T-helper 17 cell (primary cell): ENCODE measurements around the gene MEIS2. TPM values are rescaled to one million over a fixed set of nuclear protein-coding genes. Genes with fewer than 3 reads are reported as not detected.

ENCODE experiments used
- ATAC-seq: fragments of 150-1000 bp; cut with Tn5 transposase; 2 replicates; pipeline ENCODE4 v1.10.0; 2021; ENCODE audit warnings: mild to moderate bottlenecking, moderate library complexity
- DNase-seq, 3 donors: peaks; one replicate each; pipeline versions ENCODE4 v3.0.0 to v3.0.0-alpha.2; 2020 to 2021
- H3K9me3 ChIP-seq: one replicate; pipeline ENCODE4 v1.7.0; 2013; ENCODE audit warnings: low read length, mild to moderate bottlenecking; ENCODE audit not compliant: control insufficient read depth, poor library complexity, severe bottlenecking
- H3K27ac Mint-ChIP-seq: one replicate; pipeline ENCODE4 v1.8.0; 2022; ENCODE audit warnings: mild to moderate bottlenecking, moderate library complexity, mixed read lengths
- H3K27me3 Mint-ChIP-seq: one replicate; pipeline ENCODE4 v1.8.0; 2022; ENCODE audit warnings: mixed read lengths
- H3K36me3 Mint-ChIP-seq: one replicate; pipeline ENCODE4 v1.8.0; 2022; ENCODE audit warnings: low read depth, mixed read lengths
- H3K4me1 Mint-ChIP-seq: one replicate; pipeline ENCODE4 v1.8.0; 2022; ENCODE audit warnings: mild to moderate bottlenecking, mixed read lengths
- H3K4me3 Mint-ChIP-seq: one replicate; pipeline ENCODE4 v1.8.0; 2022; ENCODE audit warnings: mild to moderate bottlenecking, moderate library complexity, mixed read lengths
- total RNA-seq, 4 donors: library from RNA in 2 of 4; stranded (reverse) in 2 of 4; gene quantifications; one replicate each; pipeline ENCODE4 v1.2.3 and lab custom pipeline; 2022 to 2026

The MEIS2 gene
- total RNA-seq, 2 donors from 2014 or later, result not detected

DNA sequence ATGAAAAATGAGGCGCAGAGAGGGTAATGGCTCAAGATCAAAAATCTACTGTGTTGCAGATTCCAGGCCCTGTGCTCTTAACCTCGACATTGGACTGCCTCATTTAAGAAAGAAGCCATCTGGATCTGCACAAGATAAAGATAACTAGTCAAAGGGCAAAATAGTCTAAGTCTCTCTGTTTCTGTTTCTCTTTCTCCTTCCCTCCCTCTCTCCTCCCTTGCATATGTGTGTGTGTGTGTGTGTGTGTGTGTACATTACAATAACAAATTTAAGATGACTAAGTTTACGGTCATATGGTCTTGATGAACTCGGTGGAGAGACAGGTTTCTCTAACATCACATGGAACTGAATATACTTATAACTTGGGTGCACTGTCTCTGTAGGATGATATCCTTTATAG lies 69.2 kb downstream of the MEIS2 start:
- H3K27ac Mint-ChIP-seq, result no peak overlapping the region
- ATAC-seq (no peak), DNase-seq (no peak)
- no peak overlapping the region for H3K4me3 Mint-ChIP-seq
- no peaks in the 10 kb centered on the region for H3K9me3 ChIP-seq
- no peaks in the 10 kb centered on the region for H3K4me1 Mint-ChIP-seq
- H3K36me3 Mint-ChIP-seq, result no peaks in the 10 kb centered on the region
- peaks cover 8% of the 10 kb centered on the region for H3K27me3 Mint-ChIP-seq

DNA sequence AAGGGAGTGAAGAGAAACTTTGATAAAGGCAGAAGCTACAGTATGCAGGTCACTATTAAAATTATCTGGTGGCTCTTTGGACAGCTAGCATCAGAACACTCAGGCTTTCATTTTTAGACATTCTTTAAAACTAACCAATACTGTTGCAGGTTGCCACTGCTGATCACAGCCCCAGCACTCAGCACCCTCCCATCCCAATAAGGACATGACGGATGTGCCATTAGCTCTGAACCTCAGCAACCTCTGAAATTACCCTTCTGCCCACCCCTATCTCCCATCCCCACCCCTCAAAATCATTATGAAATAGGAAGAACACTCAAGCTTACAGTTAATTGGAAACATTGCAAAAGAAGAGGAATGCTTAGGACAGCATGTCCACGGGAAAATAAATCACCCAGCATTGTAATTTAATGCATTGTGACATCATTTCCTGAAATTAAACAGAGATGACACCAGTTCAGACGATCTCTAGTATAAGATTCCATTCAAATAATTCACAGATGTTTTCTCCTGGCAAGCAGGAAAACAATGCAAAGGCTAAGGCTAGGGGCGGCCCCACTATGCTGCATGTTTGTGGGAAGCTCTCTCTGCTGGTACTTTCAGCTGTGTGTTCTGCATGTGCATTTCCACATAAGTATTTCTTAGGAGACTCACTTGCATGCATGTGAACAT lies 71.6 kb downstream of the MEIS2 start:
- Mint-ChIP-seq H3K4me1 (no peaks in the 10 kb centered on the region), H3K27me3 (peaks cover 8% of the 10 kb centered on the region), H3K4me3 (no peak overlapping the region), H3K36me3 (no peaks in the 10 kb centered on the region), H3K27ac (no peak overlapping the region)
- H3K9me3 ChIP-seq, result no peaks in the 10 kb centered on the region
- DNase-seq, result no peak
- no peak for ATAC-seq

DNA sequence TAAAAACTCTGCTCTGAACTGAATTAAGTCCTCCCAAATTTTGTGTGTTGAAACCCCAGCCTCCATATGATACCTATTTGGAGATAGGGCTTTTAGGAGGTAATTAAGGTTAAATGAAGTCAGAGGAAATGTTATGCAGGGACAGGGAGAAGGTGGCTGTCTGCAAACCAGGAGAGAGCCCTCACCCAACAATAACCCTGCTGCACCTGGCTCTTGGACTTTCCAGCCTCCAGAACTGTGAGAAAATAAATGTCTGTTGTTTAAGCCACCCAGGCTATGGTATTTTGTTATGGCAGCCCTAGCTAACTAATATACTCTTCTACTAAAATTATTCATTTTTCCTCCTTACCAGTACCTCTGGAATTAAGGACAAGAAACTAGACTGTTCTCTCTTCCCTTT lies 79.5 kb downstream of the MEIS2 start:
- no peak for ATAC-seq
- H3K27ac Mint-ChIP-seq, result no peak overlapping the region
- H3K36me3 Mint-ChIP-seq, result no peaks in the 10 kb centered on the region
- H3K9me3 ChIP-seq, result no peaks in the 10 kb centered on the region
- H3K4me3 Mint-ChIP-seq, result no peak overlapping the region
- DNase-seq, result no peak
- no peaks in the 10 kb centered on the region for H3K27me3 Mint-ChIP-seq
- H3K4me1 Mint-ChIP-seq, result no peaks in the 10 kb centered on the region

DNA sequence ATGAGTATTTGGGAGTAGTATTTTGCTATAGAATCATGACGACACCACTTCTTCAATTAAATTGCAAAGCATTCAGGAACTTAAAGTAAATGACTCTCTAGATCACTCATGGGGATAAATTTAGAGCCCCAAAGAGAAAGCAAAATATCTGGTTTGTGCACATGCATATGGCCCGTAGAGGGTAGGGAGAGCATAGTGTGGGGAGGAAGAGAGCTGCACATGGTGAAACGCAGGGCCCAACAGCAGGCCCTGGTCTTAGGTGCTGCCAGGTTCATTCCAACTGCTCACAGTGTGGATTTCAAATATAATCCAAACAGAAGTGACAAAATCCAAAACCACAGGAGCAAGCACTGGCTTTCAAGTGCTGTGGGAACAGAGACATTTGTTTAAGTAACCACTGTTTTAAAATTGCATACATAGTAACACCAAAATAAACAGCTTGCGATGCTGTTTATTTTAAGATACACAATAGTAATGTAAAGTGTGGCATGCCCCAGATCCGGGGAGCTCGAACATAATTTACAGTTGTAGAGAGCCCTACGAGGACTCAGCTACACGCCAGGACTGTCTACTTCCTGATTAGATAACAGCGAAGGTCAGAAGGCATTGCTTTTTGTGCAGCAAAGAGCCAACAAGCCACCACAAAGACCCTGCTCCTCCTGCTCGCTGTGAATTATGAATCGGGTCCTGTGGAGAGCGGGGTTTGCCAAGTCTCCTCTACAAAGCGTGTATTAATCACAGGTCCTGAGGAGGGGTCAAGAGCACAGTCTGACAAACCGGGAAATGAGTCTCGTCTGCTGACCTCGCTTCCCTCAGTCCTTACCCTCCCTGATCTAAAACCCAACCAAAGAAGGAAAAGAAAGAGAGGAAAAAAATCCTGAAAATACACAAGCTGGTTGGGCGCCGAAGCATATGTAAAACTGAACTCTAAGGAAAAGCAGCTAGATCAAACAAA lies 80.6 kb downstream of the MEIS2 start:
- DNase-seq (no peak), ATAC-seq (no peak)
- no peaks in the 10 kb centered on the region for H3K36me3 Mint-ChIP-seq
- H3K4me1 Mint-ChIP-seq, result no peaks in the 10 kb centered on the region
- no peak overlapping the region for H3K27ac Mint-ChIP-seq
- no peaks in the 10 kb centered on the region for H3K27me3 Mint-ChIP-seq
- no peak overlapping the region for H3K4me3 Mint-ChIP-seq
- no peaks in the 10 kb centered on the region for H3K9me3 ChIP-seq

DNA sequence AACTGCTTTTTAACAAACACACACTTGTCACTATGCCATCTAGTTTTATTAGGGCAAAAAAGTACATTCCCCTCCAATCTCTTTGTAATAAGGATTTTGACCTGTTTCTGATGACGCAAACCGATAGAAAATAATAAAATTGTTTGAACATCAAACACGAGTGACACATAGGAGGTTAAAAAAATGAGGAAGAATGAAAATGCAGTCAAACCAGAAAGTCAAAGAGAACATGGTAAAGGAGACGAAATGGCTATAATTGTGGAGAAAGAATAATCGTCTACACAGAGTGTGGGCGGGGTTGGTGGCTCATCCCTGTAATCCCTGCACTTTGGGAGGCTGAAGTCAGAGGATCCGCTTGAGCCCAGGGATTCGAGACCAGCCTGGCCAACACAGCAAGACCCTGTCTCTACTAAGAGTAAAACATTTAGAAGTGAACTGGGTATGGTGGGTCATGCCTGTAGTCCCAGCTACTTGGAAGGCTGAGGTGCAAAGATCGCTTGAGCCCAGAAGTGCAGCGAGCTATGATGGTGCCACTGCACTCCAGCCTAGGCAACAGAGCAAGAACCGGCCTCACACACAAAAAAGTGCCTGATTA lies 83.2 kb downstream of the MEIS2 start:
- no peaks in the 10 kb centered on the region for H3K27me3 Mint-ChIP-seq
- no peaks in the 10 kb centered on the region for H3K4me1 Mint-ChIP-seq
- no peaks in the 10 kb centered on the region for H3K9me3 ChIP-seq
- H3K27ac Mint-ChIP-seq, result no peak overlapping the region
- H3K4me3 Mint-ChIP-seq, result no peak overlapping the region
- DNase-seq, result no peak
- no peak for ATAC-seq
- H3K36me3 Mint-ChIP-seq, result no peaks in the 10 kb centered on the region

DNA sequence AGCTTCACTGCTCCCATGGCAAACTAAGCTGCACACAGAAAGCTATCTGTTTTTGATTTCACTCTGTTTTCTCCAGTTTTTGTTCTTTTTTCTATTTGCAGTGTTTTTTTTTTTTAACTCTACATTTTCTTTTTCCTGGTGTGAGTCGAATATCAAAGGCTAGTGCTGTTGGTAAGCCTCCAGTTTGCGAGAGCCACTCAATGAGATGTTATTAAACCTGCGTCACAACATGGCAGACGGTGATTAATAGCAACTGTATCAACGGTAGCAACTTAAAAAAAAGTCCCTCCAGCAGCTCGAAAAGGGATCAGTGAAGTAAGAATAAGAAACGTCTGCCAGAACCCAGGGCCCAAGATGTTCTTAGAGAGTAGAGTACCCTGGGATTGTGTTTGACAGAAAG lies 84.1 kb downstream of the MEIS2 start:
- H3K36me3 Mint-ChIP-seq, result no peaks in the 10 kb centered on the region
- no peak overlapping the region for H3K4me3 Mint-ChIP-seq
- H3K4me1 Mint-ChIP-seq, result no peaks in the 10 kb centered on the region
- no peak for ATAC-seq
- H3K27me3 Mint-ChIP-seq, result no peaks in the 10 kb centered on the region
- H3K27ac Mint-ChIP-seq, result no peak overlapping the region
- H3K9me3 ChIP-seq, result no peaks in the 10 kb centered on the region
- no peak for DNase-seq

DNA sequence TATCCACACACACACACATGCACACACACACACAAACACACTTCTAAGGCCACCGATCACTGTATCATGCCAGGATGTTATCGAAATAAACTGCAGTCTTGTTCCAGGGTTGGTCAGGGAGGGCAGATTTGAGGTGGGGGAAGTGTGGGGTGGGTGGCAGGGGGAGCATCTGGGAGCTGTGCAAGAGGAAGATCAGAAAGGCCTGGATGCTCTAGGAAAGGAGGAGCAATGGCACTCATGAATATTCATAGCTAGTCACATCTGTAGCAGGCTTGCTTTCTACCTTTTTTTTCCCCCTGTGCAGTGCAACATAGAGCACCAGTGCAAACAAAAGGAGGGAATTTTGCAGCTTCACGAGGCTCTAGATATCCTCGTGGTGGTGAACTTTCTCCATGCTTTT lies 84.9 kb downstream of the MEIS2 start:
- no peak for DNase-seq
- H3K4me3 Mint-ChIP-seq, result no peak overlapping the region
- no peak overlapping the region for H3K27ac Mint-ChIP-seq
- no peaks in the 10 kb centered on the region for H3K27me3 Mint-ChIP-seq
- no peaks in the 10 kb centered on the region for H3K9me3 ChIP-seq
- no peaks in the 10 kb centered on the region for H3K36me3 Mint-ChIP-seq
- no peak for ATAC-seq
- H3K4me1 Mint-ChIP-seq, result no peaks in the 10 kb centered on the region

DNA sequence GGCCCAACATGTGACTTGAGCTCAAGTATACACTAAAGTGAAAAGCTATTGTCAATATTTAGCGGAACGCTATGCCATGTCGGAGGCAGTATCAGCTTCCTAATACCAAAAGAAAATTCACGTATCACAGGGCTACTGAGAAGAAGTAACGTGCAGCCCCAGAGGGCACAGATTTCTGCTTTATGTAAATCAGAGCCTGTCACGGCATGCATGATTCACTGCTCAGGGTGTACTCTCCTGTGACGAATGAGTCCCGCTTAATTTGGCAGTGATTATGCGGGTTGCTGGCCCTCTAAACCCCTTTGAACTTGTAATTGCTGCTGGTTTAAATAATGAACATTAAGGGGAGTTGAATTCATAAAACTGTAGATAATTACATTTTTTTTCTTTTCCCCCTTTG lies 85.3 kb downstream of the MEIS2 start:
- Mint-ChIP-seq H3K27ac (no peak overlapping the region), H3K36me3 (no peaks in the 10 kb centered on the region), H3K4me3 (no peak overlapping the region), H3K4me1 (no peaks in the 10 kb centered on the region), H3K27me3 (no peaks in the 10 kb centered on the region)
- no peaks in the 10 kb centered on the region for H3K9me3 ChIP-seq
- ATAC-seq, result no peak
- no peak for DNase-seq

DNA sequence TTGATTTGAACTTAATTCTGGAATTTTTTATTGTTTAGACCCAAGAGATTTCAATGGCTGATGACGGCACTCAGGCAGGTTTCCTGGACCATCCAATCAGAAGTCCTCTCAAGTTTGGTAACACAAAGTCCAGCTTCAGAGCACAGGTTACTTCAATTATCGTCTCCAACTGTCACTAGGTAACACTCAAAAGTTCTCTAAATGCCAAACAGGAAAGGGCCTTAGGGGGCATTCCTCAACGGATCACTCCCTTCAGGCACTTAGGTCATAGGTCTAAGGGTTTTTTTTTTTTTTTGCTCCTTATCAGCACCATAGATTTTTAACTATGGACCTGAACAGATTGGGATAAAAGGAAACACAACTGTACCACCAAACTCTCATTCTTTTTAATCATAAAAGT lies 85.8 kb downstream of the MEIS2 start:
- Mint-ChIP-seq H3K36me3 (no peaks in the 10 kb centered on the region), H3K27me3 (no peaks in the 10 kb centered on the region), H3K27ac (no peak overlapping the region), H3K4me1 (no peaks in the 10 kb centered on the region), H3K4me3 (no peak overlapping the region)
- H3K9me3 ChIP-seq, result no peaks in the 10 kb centered on the region
- ATAC-seq (no peak), DNase-seq (no peak)

DNA sequence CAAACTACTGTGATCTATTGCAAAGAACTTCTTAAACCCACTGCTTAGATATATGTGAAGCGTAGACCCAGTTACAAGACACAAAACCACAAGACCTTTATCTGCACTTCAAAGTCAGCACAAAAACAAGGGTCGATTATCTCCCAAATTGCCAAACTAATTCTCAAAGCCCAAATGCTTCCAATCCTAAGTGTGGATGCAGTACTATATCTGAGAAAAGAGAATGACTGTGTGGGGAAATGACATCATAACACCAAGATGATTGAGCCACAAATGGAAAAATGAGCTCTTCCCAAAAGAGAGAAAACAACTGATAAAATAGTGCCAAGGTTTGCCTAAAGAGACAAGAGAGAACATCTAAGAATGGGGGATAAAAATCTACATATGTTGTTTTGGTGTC lies 86.2 kb downstream of the MEIS2 start:
- Mint-ChIP-seq H3K36me3 (no peaks in the 10 kb centered on the region), H3K27me3 (no peaks in the 10 kb centered on the region), H3K27ac (no peak overlapping the region), H3K4me1 (no peaks in the 10 kb centered on the region), H3K4me3 (no peak overlapping the region)
- no peak for DNase-seq
- no peaks in the 10 kb centered on the region for H3K9me3 ChIP-seq
- no peak for ATAC-seq

DNA sequence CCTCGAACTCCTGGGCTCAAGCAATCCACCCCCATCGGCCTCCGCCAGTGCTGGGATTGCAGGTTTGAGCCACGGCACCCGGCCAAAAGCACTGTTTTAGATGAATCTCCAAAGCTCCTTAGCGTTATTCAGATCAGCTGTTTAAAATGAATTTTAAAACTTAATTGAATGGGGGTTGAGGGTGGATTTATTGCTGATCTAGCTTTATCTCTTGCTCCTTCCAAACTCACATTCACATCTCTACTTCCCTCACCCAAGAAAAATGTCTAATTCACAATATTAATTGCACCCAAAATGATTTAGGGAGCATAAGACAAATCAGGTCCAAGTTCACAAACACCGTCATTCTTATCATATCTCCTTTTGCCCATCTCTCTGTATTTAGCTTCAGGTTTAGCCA lies 89.8 kb downstream of the MEIS2 start:
- Mint-ChIP-seq H3K4me1 (no peaks in the 10 kb centered on the region), H3K36me3 (no peaks in the 10 kb centered on the region), H3K4me3 (no peak overlapping the region), H3K27ac (no peak overlapping the region), H3K27me3 (no peaks in the 10 kb centered on the region)
- DNase-seq (no peak), ATAC-seq (no peak)
- no peaks in the 10 kb centered on the region for H3K9me3 ChIP-seq

DNA sequence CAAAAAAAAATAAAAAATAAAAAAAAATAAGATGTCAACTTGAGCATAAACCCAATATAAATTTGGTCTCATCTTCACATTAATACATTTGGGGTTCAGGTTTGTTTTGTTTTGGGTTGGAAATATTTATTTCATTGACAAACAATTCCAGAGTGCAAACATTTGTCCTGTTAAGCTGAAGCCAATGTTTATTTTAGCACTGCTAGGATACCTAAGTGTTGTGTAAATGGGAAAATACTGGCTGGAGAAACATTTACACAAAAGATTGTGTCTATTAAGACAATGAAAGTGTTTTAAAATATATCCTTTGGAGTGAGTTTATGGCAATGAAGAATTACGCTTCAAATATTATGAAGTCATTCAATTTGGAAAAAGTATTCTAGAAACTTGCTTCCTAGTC lies 91.1 kb downstream of the MEIS2 start:
- no peaks in the 10 kb centered on the region for H3K36me3 Mint-ChIP-seq
- no peaks in the 10 kb centered on the region for H3K4me1 Mint-ChIP-seq
- no peaks in the 10 kb centered on the region for H3K27me3 Mint-ChIP-seq
- ATAC-seq (no peak), DNase-seq (no peak)
- H3K27ac Mint-ChIP-seq, result no peak overlapping the region
- H3K4me3 Mint-ChIP-seq, result no peak overlapping the region
- H3K9me3 ChIP-seq, result no peaks in the 10 kb centered on the region

DNA sequence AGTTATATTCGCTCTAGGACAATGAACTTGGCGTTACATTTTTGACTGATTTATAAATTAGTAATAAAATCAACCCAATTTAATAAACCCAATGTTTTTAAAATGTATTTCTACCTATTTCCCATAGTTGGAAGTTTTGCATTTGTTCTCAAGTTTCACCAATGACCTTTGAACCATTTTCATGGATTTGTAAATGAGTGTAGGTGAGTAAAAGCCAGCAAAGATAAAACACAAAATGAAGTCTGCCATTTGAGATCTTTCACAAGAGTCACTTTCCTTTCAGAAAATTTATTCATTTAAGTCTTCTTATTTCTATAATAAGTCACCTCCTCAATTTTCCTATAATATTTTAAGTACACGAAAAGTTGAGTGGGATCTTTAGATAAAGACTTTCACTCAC lies 92.1 kb downstream of the MEIS2 start:
- Mint-ChIP-seq H3K36me3 (no peaks in the 10 kb centered on the region), H3K27ac (no peak overlapping the region), H3K27me3 (no peaks in the 10 kb centered on the region), H3K4me1 (no peaks in the 10 kb centered on the region), H3K4me3 (no peak overlapping the region)
- ATAC-seq, result no peak
- no peak for DNase-seq
- H3K9me3 ChIP-seq, result no peaks in the 10 kb centered on the region
